Nephron (organoid): ENCODE data around the gene PRKCB.

Source experiments
- H3K27ac Mint-ChIP-seq, 3 experiments: 2 replicates each; pipeline ENCODE4 v1.8.0; 2020; ENCODE audit warnings: mixed read lengths in 3 of 3, mild to moderate bottlenecking in 2 of 3, moderate library complexity in 1 of 3
- H3K27me3 Mint-ChIP-seq: 2 replicates; pipeline ENCODE4 v1.8.0; 2021; ENCODE audit warnings: low read depth, mild to moderate bottlenecking, moderate library complexity, mixed read lengths
- H3K36me3 Mint-ChIP-seq: 2 replicates; pipeline ENCODE4 v1.8.0; 2020; ENCODE audit warnings: low read depth, mixed read lengths
- H3K4me1 Mint-ChIP-seq: 2 replicates; pipeline ENCODE4 v1.8.0; 2020; ENCODE audit warnings: mixed read lengths
- H3K4me3 Mint-ChIP-seq, 3 experiments: 2 replicates each; pipeline ENCODE4 v1.8.0; 2020; ENCODE audit warnings: mild to moderate bottlenecking in 3 of 3, mixed read lengths in 3 of 3, moderate library complexity in 2 of 3
- H3K9me3 Mint-ChIP-seq: 2 replicates; pipeline ENCODE4 v1.8.0; 2020; ENCODE audit warnings: mixed read lengths
- CTCF ChIP-seq, 3 experiments: fragments of 200-600 bp; sonication (generic); IDR thresholded peaks; one replicate each; pipeline ENCODE4 v1.5.0; 2021; ENCODE audit warnings: antibody characterized with exemption in 3 of 3; ENCODE audit not compliant: unreplicated experiment in 3 of 3

The PRKCB gene

GRCh38 chr16:24088767-24089166, 253.0 kb downstream of the PRKCB start:
- no peak for TF ChIP-seq CTCF (IDR thresholded peaks at IDR 0.05; ENCODE audit: unreplicated experiment in 3 of 3)
- H3K27me3 Mint-ChIP-seq: peaks cover 7% of the 10 kb centered on the region
- no peak overlapping the region for H3K4me3 Mint-ChIP-seq
- H3K27ac Mint-ChIP-seq: no peak overlapping the region
- peaks cover 20% of the 10 kb centered on the region for H3K9me3 Mint-ChIP-seq
- H3K4me1 Mint-ChIP-seq: peaks cover 14% of the 10 kb centered on the region
- no peaks in the 10 kb centered on the region for H3K36me3 Mint-ChIP-seq

GRCh38 chr16:24091125-24091524, 255.3 kb downstream of the PRKCB start:
- Mint-ChIP-seq H3K36me3 (no peaks in the 10 kb centered on the region), H3K9me3 (peaks cover 20% of the 10 kb centered on the region), H3K27ac (no peak overlapping the region), H3K4me1 (peaks cover 14% of the 10 kb centered on the region), H3K27me3 (peaks cover 18% of the 10 kb centered on the region), H3K4me3 (no peak overlapping the region)
- no peak for TF ChIP-seq CTCF (IDR thresholded peaks at IDR 0.05; ENCODE audit: unreplicated experiment in 3 of 3)

GRCh38 chr16:24093049-24093448, 257.3 kb downstream of the PRKCB start:
- no peaks in the 10 kb centered on the region for H3K36me3 Mint-ChIP-seq
- peaks cover 10% of the 10 kb centered on the region for H3K4me1 Mint-ChIP-seq
- H3K4me3 Mint-ChIP-seq: no peak overlapping the region
- TF ChIP-seq CTCF (IDR thresholded peaks at IDR 0.05; ENCODE audit: unreplicated experiment in 3 of 3): no peak
- H3K27ac Mint-ChIP-seq: peak overlapping the region in 1 of 3 experiments; percentile 9
- peaks cover 21% of the 10 kb centered on the region for H3K27me3 Mint-ChIP-seq
- peaks cover 20% of the 10 kb centered on the region for H3K9me3 Mint-ChIP-seq

- Mint-ChIP-seq H3K4me3 (no peak overlapping the region), H3K36me3 (no peaks in the 10 kb centered on the region), H3K9me3 (peaks cover 17% of the 10 kb centered on the region), H3K27ac (no peak overlapping the region), H3K4me1 (peaks cover 5% of the 10 kb centered on the region), H3K27me3 (peaks cover 21% of the 10 kb centered on the region)
- no peak for TF ChIP-seq CTCF (IDR thresholded peaks at IDR 0.05; ENCODE audit: unreplicated experiment in 3 of 3)
These were observed 258.9 kb downstream of the PRKCB start for GRCh38 chr16:24094660-24095059.

GRCh38 chr16:24098896-24099295, 263.1 kb downstream of the PRKCB start:
- no peak overlapping the region for H3K4me3 Mint-ChIP-seq
- H3K9me3 Mint-ChIP-seq: no peaks in the 10 kb centered on the region
- TF ChIP-seq CTCF (IDR thresholded peaks at IDR 0.05; ENCODE audit: unreplicated experiment in 3 of 3): no peak
- H3K27ac Mint-ChIP-seq: no peak overlapping the region
- H3K27me3 Mint-ChIP-seq: peaks cover 14% of the 10 kb centered on the region
- no peaks in the 10 kb centered on the region for H3K36me3 Mint-ChIP-seq
- peaks cover 33% of the 10 kb centered on the region for H3K4me1 Mint-ChIP-seq

- H3K4me1 Mint-ChIP-seq: peaks cover 33% of the 10 kb centered on the region
- TF ChIP-seq CTCF (IDR thresholded peaks at IDR 0.05; ENCODE audit: unreplicated experiment in 3 of 3): no peak
- no peaks in the 10 kb centered on the region for H3K9me3 Mint-ChIP-seq
- peak overlapping the region in 2 of 3 experiments; percentile 73 to 93 for H3K27ac Mint-ChIP-seq
- peaks cover 3% of the 10 kb centered on the region for H3K27me3 Mint-ChIP-seq
- H3K4me3 Mint-ChIP-seq: peak overlapping the region in 1 of 3 experiments; percentile 14
- no peaks in the 10 kb centered on the region for H3K36me3 Mint-ChIP-seq
These were observed 265.6 kb downstream of the PRKCB start for GRCh38 chr16:24101431-24101830.
